ENCODE measurements around the gene PCGF3.
"Not testable (repeated sequence)": the region's sequence is repeated elsewhere in the genome, so short reads cannot be mapped to it uniquely, and the experiment has no call there.

Gene PCGF3

DNA sequence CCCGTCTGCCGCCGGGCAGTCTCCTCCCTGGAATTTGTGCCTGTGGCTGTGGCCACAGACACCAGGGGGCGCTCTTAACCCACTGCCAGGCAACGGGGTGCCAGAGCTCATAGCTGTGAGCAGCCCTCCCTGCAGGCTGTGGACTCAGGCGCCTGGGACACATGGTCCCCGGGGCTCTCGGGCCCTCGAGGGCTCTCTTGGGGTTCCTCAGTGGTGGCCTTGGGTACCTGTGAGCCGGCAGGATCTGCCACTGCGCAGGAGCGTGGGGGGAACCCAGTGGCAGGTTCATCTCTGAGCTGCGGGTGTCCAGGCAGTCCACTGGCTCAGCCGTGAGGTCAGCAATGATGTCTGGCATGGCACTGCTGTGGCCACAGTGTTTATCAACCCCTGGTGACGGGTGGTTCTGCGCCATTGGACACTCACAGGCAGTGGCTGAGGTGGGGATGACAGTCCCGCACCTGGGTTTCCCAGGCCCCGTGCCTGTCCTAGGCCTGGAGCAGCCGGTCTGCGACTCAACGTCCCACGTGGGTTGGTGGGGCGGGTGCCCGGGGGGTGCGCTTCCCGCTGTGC, 37.2 kb downstream of the PCGF3 start:
- DNase-seq: peak; percentile 92

DNA sequence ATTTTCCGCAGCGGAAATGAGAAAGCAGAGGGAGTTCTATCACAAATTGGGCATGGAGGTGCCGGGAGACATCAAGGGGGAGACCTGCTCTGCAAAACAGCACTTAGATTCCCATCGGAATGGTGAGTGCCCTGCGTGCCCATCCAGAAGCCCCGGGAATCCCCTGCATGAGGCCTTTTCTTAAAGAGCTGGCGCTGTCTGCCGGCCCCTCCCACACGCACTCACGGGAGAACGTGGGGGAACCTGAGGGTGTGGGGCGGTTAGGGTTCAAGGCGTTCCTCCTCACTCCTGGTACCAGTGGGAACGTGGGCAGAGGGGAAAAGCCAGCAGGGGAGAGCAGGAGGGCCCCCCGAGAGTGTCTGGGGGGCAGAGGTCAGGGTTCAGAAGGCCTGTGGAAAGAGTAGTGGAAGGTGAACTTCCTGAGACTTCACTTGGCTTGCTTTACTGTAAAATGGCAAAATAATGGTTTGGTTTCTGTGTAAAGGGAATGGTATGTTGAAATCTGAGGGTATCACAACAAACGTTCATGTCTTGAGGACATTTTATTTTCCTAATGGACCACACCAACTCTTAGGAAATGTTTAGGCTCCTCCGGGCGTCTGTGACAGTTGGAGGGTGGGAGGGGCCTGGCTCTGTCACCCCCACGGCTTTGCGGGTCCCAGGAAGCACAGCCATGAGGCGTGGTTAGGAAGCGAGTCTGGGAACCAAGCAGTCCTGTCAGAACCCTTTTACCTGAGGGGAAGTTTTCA, 38.0 kb downstream of the PCGF3 start:
- DNase-seq: no peak

- DNase-seq: no peak
These were observed 38.7 kb downstream of the PCGF3 start for GRCh38 chr4:744212-744841.

GRCh38 chr4:747546-748170, 42.0 kb downstream of the PCGF3 start:
- DNase-seq: no peak

GRCh38 chr4:748461-748860, 42.8 kb downstream of the PCGF3 start:
- DNase-seq: no peak

DNA sequence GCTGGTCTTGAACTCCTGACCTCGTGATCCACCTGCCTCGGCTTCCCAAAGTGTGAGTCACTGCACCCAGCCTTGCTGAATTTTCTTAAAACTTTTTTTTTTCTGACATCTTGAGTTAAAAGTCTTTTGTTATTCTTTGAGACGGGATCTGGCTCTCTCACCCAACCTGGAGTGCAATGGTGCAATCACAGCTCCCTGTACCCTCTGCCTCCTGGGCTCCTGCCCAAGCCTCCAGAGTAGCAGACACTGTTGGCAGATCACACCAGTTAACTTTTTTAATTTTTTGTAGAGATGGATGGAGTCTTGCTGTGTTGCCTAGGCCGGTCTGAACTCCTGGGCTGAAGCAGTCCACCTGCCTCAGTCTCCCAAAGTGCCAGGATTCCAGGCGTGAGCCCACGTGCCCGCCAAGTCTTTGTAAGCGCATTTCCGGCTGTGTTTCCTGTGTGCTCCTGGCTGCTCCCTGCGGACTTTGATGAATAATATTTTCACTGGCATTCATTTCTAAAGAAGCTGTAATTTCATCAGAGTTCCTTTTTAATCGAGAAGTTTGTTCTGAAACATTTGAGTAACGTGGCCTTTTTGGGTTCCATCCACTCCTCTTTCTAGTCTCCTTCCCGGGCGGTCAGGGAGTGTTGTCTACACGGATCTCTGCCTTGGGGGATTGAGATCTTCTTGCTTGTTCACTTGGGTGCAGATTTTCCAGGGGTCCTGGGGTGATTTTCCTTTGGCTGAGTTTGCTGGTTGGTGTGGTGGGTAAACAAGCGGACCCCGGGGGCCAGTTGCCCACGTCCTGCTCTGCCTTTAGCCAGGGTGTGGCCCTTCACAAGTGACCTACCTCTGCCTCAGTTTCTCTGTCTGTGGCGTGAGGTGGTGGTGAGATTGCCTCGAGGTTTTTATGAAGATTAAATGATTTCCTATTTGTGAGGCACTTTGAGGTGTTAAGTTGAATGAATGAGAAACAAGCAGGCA, 44.4 kb downstream of the PCGF3 start:
- no peak for DNase-seq

DNA sequence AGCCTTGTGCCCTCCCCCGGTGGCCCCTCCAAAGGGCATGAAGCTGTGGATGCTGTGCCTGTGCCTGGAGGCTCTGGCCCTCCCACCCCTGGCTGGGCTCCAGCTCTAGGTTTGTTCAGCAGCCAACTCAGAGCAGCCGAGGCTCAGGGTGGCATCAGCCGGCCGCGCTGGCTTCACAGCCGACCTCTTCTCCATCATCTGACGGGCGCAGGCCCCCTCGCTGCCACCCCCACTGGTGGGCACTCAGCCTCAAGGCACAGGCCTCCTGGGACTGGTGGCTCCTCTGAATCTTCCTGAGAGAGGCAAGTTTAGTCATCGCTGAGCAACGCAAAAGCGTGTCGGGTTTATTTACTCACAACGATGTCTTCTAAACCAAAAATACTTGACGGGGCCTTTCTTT, 46.0 kb downstream of the PCGF3 start:
- DNase-seq: no peak

GRCh38 chr4:752196-752861, 46.7 kb downstream of the PCGF3 start:
- no peak for DNase-seq

DNA sequence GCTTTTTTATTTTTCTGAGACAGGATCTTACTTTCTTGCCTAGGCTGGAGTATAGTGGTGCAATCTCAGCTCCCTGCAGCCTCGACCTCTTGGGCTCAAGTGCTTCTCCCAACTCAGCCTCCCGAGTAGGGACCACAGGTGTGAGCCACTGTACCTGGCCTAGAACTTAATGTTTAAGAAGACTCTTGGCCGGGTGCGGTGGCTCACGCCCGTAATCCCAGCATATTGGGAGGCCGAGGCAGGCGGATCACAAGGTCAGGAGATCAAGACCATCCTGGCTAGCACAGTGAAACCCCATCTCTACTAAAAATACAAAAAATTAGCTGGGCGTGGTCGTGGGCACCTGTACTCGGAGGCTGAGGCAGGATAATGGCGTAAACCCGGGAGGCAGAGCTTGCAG, 47.6 kb downstream of the PCGF3 start:
- DNase-seq: not testable (repeated sequence)

DNA sequence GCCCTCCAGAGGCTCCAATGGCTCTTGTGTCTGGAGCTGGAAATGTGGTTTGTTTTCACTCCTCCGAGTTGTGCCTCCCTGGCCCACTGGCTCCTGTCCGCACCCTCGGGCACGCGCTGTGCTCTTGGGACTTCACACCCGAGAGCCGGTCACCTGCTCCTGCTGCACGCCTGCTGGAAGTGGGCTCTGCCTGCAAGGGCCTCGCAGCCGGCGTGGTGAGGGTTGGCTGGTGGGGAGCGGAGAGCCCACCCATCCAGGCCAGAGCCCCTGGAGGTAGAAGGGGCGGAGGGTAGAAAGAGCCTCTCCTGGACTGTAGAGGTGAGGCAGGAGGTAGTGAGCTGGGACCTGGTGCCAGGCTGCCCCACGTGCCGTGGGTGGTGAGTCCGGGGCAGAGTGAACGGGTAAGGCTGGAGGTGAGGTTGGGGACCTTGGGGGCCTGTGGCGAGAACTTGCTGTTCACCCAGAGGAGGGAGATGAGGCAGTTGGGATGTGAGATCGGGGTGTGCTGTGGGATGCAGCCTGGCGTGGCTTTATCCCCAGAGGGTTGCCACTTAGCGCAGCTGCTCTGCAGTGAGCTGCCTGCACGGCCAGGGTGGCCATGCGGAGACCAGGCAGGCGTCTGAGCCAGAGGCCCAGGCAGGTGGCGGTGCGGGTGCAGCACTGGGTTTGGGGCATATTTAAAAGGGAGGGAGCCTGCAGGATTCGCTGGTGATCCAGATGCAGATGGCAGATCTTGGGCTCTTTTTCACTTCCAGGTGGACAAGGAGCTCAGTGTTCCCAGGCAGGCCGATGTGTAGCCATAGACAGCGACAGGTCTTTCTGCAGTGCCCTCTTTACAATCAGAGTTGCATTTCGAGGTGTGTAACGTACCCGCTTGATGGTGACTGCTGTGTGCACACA, 48.8 kb downstream of the PCGF3 start:
- DNase-seq: no peak

GRCh38 chr4:757111-757510, 51.5 kb downstream of the PCGF3 start:
- DNase-seq: no peak

DNA sequence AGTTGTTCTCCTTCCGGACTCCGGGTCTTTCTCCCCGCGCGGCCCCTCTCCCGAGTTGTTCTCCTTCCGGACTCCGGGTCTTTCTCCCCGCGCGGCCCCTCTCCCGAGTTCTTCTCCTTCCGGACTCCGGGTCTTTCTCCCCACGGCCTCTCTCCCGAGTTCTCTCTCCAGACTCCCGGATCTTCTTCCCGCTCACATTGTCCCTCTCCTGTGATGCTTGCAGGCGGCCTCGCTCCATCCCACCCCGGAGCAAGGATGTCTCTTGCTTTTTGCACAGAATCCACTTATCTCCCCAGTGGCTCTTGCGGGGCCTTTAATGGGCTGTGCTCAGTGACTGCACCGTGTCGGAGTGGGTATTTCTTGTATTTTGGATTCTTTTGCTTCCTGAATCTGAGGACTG, 54.2 kb downstream of the PCGF3 start:
- not testable (repeated sequence) for DNase-seq

DNA sequence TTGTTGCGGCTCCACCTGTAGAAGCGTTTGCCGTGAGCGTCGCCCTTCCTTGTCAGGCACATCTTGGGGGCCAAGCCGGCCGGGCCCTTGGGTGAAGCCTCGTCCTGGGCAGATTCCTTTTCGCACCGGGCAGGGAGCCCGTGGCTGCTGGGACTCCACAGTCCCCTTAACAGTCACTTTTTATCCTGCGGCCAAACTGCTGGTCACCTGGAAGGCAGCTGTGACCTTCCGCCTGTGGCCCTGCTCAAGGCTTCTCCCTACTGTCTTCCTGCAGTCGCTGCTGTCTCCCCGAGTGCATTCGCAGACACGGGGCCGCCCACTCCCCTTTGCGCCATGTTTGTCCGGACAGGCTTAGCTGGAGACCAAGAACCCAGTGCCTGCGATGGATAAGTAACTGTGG, 55.0 kb downstream of the PCGF3 start:
- no peak for DNase-seq

GRCh38 chr4:761086-761485, 55.5 kb downstream of the PCGF3 start:
- DNase-seq: no peak

- no peak for DNase-seq
These were observed 56.1 kb downstream of the PCGF3 start for GRCh38 chr4:761739-762138.

DNA sequence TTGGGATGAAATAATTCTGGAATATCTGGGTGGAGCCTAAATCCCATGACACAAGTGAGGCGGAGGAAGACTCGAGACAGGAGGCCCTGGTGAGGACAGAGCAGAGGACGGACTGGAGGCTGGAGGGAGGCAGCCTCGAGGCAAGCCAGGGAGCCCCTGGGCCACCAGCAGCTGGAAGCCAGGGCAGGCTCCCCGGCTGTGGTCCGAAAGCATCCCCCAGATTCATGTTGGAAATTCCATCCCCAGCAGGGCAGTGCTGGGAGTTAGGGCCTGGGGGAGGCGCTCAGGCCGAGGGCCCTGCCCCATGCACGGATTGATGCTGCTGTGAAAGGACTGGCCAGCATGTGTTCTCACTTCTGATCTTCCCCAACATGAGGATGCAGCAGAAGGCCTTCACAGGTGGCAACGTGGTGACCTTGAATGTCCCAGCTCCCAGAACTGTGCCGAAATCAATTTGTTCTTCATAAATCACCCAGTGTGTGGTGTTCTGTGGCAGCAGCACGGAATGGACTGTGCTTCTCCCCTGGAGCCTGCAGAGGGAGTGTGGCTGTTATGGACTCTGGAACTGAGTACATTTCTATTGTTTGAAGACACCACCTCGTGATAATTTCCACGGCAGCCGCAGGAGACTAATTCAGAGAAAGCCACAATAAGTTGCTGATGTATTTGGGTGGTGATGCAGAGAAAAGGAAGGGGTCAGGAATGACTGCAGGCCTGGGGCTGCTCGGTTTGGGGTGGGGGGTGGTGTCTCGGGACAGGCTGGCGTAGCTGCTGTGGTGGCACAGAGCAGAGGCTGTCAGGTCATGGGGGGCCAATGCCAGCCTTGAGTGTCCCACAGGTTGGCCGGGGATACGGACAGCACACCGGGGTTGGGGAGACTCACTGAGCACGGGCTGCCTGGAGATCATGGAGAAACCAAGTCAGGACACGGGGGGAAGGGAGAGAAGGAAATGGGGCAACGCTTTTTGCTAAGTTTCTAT, 56.9 kb downstream of the PCGF3 start:
- DNase-seq: no peak

- no peak for DNase-seq
These were observed 57.7 kb downstream of the PCGF3 start for GRCh38 chr4:763191-763810.

GRCh38 chr4:763922-764321, 58.3 kb downstream of the PCGF3 start:
- DNase-seq: no peak
